ENCODE data around the gene USP32. TPM values are rescaled to one million over a fixed set of nuclear protein-coding genes. Genes with fewer than 3 reads are reported as not detected.

Gene USP32
- total RNA-seq, 1 experiment from 2014 or later = 73.5 TPM

GRCh38 chr17:60297760-60298401, 94.1 kb downstream of the USP32 start:
- no peaks in the 10 kb centered on the region for H3K4me1 ChIP-seq (ENCODE audit: insufficient read depth, low read length)
- H2AFZ ChIP-seq (ENCODE audit: low read length) = no peak overlapping the region
- H2BK12ac ChIP-seq (ENCODE audit: insufficient read length, low read depth, low read length) = no peak overlapping the region
- no peak overlapping the region for H2AK5ac ChIP-seq (ENCODE audit: insufficient read length, low read length)
- no peaks in the 10 kb centered on the region for H3K4me1 Mint-ChIP-seq
- no peak overlapping the region for H4K8ac ChIP-seq (replicated peaks; ENCODE audit: insufficient read length, low read depth, low read length)
- H2BK120ac ChIP-seq (ENCODE audit: low read depth, low read length, poor library complexity, severe bottlenecking) = no peak overlapping the region
- H3K56ac ChIP-seq (ENCODE audit: insufficient read length, low read depth, low read length) = no peak overlapping the region
- no peak overlapping the region for H4K5ac ChIP-seq (ENCODE audit: insufficient read length, low read depth, low read length)
- no peak overlapping the region for H3K4ac ChIP-seq (ENCODE audit: low read depth, low read length)
- H3K9me3 ChIP-seq (ENCODE audit: control insufficient read depth, low read depth, low read length) = no peaks in the 10 kb centered on the region
- H3K27me3 Mint-ChIP-seq (ENCODE audit: low read depth) = no peaks in the 10 kb centered on the region
- H3K9ac ChIP-seq (ENCODE audit: extremely low read depth, insufficient read length, low read length) = no peak overlapping the region
- H4K91ac ChIP-seq (ENCODE audit: insufficient read length, low read depth, low read length) = no peak overlapping the region
- peaks cover 0 to 11% (median 5%) of the 10 kb centered on the region in 3 experiments; a peak in 3 of 7 replicates for H3K36me3 Mint-ChIP-seq (ENCODE audit: insufficient read depth in 1 of 3, low read depth in 3 of 3)
- H3K79me2 ChIP-seq (ENCODE audit: insufficient read depth, low read length) = peaks cover 4% of the 10 kb centered on the region; the same call in 1 of the 2 replicates
- H3K14ac ChIP-seq (ENCODE audit: insufficient read depth, low read length) = no peak overlapping the region
- DNase-seq = no peak
- no peaks in the 10 kb centered on the region for H4K20me1 ChIP-seq (ENCODE audit: control insufficient read depth, insufficient read depth, insufficient read length)
- no peak overlapping the region for H2BK5ac ChIP-seq (ENCODE audit: insufficient read length, low read length)
- H3K23ac ChIP-seq (ENCODE audit: insufficient read length, low read depth, low read length) = no peak overlapping the region
- H3K4me2 ChIP-seq (ENCODE audit: insufficient read depth, insufficient read length, low read length) = no peak overlapping the region
- H2BK20ac ChIP-seq (ENCODE audit: low read depth, low read length, poor library complexity, severe bottlenecking) = no peak overlapping the region
- WGBS (ENCODE audit: extremely low coverage, insufficient read length, low lambda C conversion rate) = no CpG with 5 or more reads among the region's 4 CpGs
- H3K79me1 ChIP-seq (ENCODE audit: insufficient read depth, low read depth, low read length, poor library complexity, severe bottlenecking) = peaks cover 6% of the 10 kb centered on the region
- H3T11ph ChIP-seq (ENCODE audit: low read length) = no peak overlapping the region
- H3K23me2 ChIP-seq (ENCODE audit: insufficient read length, low read depth, low read length, poor library complexity, severe bottlenecking) = no peaks in the 10 kb centered on the region
- no peak for TF ChIP-seq CTCF (conservative IDR thresholded peaks at IDR 0.05)
- H3K9me3 Mint-ChIP-seq = no peaks in the 10 kb centered on the region
- H3K27me3 ChIP-seq (ENCODE audit: insufficient read depth, low read length) = no peaks in the 10 kb centered on the region
- H3K27ac ChIP-seq (ENCODE audit: insufficient read length, low read depth, low read length) = no peak overlapping the region
- H3K4me3 Mint-ChIP-seq = no peak overlapping the region
- H2BK15ac ChIP-seq (ENCODE audit: low read depth, low read length) = no peak overlapping the region
- no peak overlapping the region for H3K18ac ChIP-seq (ENCODE audit: insufficient read length, low read depth, low read length)
- no peak overlapping the region for H3K27ac Mint-ChIP-seq
